ENCODE measurements around the gene TEP1. TPM values are rescaled to one million over a fixed set of nuclear protein-coding genes. Genes with fewer than 3 reads are reported as not detected.

Gene TEP1
- total and polyA plus RNA-seq, 12 donors: 5.6 to 17.8 (median 8.6) TPM

- H3K27ac ChIP-seq: no peak overlapping the region
- no peaks in the 10 kb centered on the region for H3K27me3 ChIP-seq
- TF ChIP-seq CTCF (IDR thresholded peaks at IDR 0.05): no peak
- ATAC-seq: no peak
- no peak for DNase-seq
- peaks cover 0 to 100% (median 38%) of the 10 kb centered on the region in 9 donors for H3K36me3 ChIP-seq
- H3K9me3 ChIP-seq: no peaks in the 10 kb centered on the region
- intact Hi-C loops (cut with DNase I): no loop called here
- 95 to 98% methylated on average over 1 of the region's 1 CpG for WGBS, 2 donors
- no peaks in the 10 kb centered on the region for H3K4me1 ChIP-seq
- H3K4me3 ChIP-seq: no peak overlapping the region
These were observed 12.7 kb downstream of the TEP1 start for GRCh38 chr14:20400589-20400964.

GRCh38 chr14:20397511-20397910 is 15.8 kb downstream of the TEP1 start:
- DNase-seq (no peak), ATAC-seq (no peak)
- Histone ChIP-seq H3K27me3 (no peaks in the 10 kb centered on the region), H3K9me3 (no peaks in the 10 kb centered on the region), H3K4me1 (no peaks in the 10 kb centered on the region), H3K4me3 (no peak overlapping the region), H3K27ac (no peak overlapping the region), H3K36me3 (peaks cover 0 to 100% (median 61%) of the 10 kb centered on the region in 9 donors)
- WGBS, 2 donors: 91 to 92% methylated on average over 3 of the region's 3 CpGs
- TF ChIP-seq CTCF (IDR thresholded peaks at IDR 0.05): no peak
- intact Hi-C loops (cut with DNase I): loop anchor here in 1 of 10 donors (10.0 kb wide), 1 partner anchor 73 kb away; no protein-coding TSS in a partner anchor

GRCh38 chr14:20391505-20391904 is 21.8 kb downstream of the TEP1 start:
- no peak overlapping the region for H3K4me3 ChIP-seq
- no peak overlapping the region for H3K27ac ChIP-seq
- H3K36me3 ChIP-seq: peaks cover 5 to 100% (median 91%) of the 10 kb centered on the region in 9 donors
- no peaks in the 10 kb centered on the region for H3K27me3 ChIP-seq
- H3K4me1 ChIP-seq: no peaks in the 10 kb centered on the region
- no peak for TF ChIP-seq CTCF (IDR thresholded peaks at IDR 0.05)
- 96 to 98% methylated on average over 4 of the region's 4 CpGs for WGBS, 2 donors
- DNase-seq (no peak), ATAC-seq (no peak)
- intact Hi-C loops (cut with DNase I): loop anchor here in 1 of 10 donors (10.0 kb wide), 1 partner anchor 67 kb away; no protein-coding TSS in a partner anchor
- no peaks in the 10 kb centered on the region for H3K9me3 ChIP-seq

GRCh38 chr14:20388159-20388558 is 25.1 kb downstream of the TEP1 start:
- DNase-seq (no peak), ATAC-seq (no peak)
- WGBS, 2 donors: 56 to 65% methylated on average over 4 of the region's 4 CpGs
- Histone ChIP-seq H3K4me3 (no peak overlapping the region), H3K9me3 (no peaks in the 10 kb centered on the region), H3K4me1 (no peaks in the 10 kb centered on the region), H3K27me3 (no peaks in the 10 kb centered on the region), H3K36me3 (peaks cover 0 to 100% (median 92%) of the 10 kb centered on the region in 9 donors), H3K27ac (no peak overlapping the region)
- intact Hi-C loops (cut with DNase I): no loop called here
- TF ChIP-seq CTCF (IDR thresholded peaks at IDR 0.05): no peak

All from heart right ventricle (tissue), 16 donors.